Measurements from ENCODE around the gene TMEM63B. TPM values are rescaled to one million over a fixed set of nuclear protein-coding genes. Genes with fewer than 3 reads are reported as not detected.
A peak's percentile ranks its signal among the peaks of the same experiment; 100 is the strongest.

The TMEM63B gene
- total and polyA plus RNA-seq, 2 experiments from 2014 or later: 14.1 to 43.2 TPM

GRCh38 chr6:44120692-44121443 lies 6.5 kb upstream of the TMEM63B start:
- Histone ChIP-seq H3K36me3 (ENCODE audit: low read depth) (no peaks in the 10 kb centered on the region), H3F3A (ENCODE audit: insufficient read depth) (peaks cover 47% of the 10 kb centered on the region), H3K9ac (no peak overlapping the region), H2AFZ (no peak overlapping the region), H3K4me1 (ENCODE audit: insufficient read depth) (peaks cover 82% of the 10 kb centered on the region), H3K27me3 (replicated peaks; ENCODE audit: insufficient read depth) (no peaks in the 10 kb centered on the region), H4K20me1 (ENCODE audit: insufficient read depth) (peaks cover 11% of the 10 kb centered on the region; the same call in 1 of the 2 replicates), H3K27ac (no peak overlapping the region), H3K9me3 (ENCODE audit: low read depth) (no peaks in the 10 kb centered on the region), H3K4me2 (ENCODE audit: unreplicated experiment) (no peak overlapping the region), H3K9me2 (ENCODE audit: insufficient read depth) (no peaks in the 10 kb centered on the region), H3K79me2 (ENCODE audit: insufficient read depth) (peaks cover 93% of the 10 kb centered on the region), H3K4me3 (no peak overlapping the region)
- no peak for TF ChIP-seq EZH2 (IDR thresholded peaks at IDR 0.05; ENCODE audit: insufficient read depth, poor library complexity, severe bottlenecking)
- no peak for TF ChIP-seq EZH2phosphoT487 (IDR thresholded peaks at IDR 0.05; ENCODE audit: insufficient read depth, low read depth)
- DNase-seq: no peak
- in situ Hi-C loops (cut with MboI): no loop called here
- WGBS, 2 experiments (ENCODE audit: low coverage in 1 of 2, low lambda C conversion rate in 2 of 2, missing lambda C conversion rate in 2 of 2): 86 to 88% methylated on average over 4 of the region's 4 CpGs

DNA sequence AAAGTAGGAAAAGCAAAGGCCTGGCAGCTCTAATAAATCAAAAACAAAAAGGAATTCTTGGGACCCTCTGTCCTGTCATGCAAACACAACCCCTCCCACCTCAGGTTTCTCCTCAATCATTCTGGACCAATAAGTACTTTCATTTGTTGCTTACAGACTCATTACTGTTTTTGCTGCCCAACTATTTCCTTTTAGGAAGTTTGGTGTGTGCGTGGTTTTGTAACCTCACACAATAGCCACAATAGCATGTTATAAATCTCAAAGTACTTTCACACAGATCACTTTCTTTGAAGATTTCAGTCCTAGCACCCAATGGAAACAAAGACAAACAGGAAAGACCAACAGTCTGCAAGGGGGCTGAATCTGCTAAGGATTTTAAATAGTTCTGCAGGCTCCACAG lies 4.6 kb upstream of the TMEM63B start:
- no peak for TF ChIP-seq EZH2phosphoT487 (IDR thresholded peaks at IDR 0.05; ENCODE audit: insufficient read depth, low read depth)
- no peak for TF ChIP-seq EZH2 (IDR thresholded peaks at IDR 0.05; ENCODE audit: insufficient read depth, poor library complexity, severe bottlenecking)
- DNase-seq: peak; percentile 28
- Histone ChIP-seq H3K9ac (no peak overlapping the region), H3K36me3 (ENCODE audit: low read depth) (no peaks in the 10 kb centered on the region), H3K4me1 (ENCODE audit: insufficient read depth) (peaks cover 72% of the 10 kb centered on the region), H3K9me2 (ENCODE audit: insufficient read depth) (no peaks in the 10 kb centered on the region), H3K9me3 (ENCODE audit: low read depth) (no peaks in the 10 kb centered on the region), H3K27me3 (replicated peaks; ENCODE audit: insufficient read depth) (no peaks in the 10 kb centered on the region), H4K20me1 (ENCODE audit: insufficient read depth) (peaks cover 17% of the 10 kb centered on the region; the same call in 1 of the 2 replicates), H3K4me3 (no peak overlapping the region), H3F3A (ENCODE audit: insufficient read depth) (peaks cover 32% of the 10 kb centered on the region), H3K79me2 (ENCODE audit: insufficient read depth) (peaks cover 95% of the 10 kb centered on the region), H2AFZ (no peak overlapping the region), H3K27ac (peak overlapping the region; percentile 18), H3K4me2 (ENCODE audit: unreplicated experiment) (peak overlapping the region; percentile 15)
- WGBS, 2 experiments (ENCODE audit: low coverage in 1 of 2, low lambda C conversion rate in 2 of 2, missing lambda C conversion rate in 2 of 2): 48 to 65% methylated on average over 1 of the region's 1 CpG
- in situ Hi-C loops (cut with MboI): no loop called here

DNA sequence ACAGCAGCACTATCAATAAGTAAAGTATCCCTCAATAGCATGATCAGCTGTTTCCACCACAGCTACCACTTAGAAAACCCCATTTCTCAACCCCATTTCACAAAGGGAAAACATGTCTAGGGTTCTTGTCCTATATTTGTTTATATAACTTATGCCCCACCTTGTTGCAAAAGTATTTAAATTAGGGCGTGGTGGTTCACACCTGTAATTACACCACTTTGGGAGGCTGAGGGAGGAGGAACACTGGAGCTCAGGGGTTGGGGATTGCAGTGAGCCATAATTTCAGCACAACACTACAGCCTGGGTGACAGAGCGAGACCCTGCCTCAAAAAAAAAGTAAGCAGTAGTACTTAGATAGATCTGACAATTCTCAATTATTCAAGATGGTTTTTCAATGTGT lies 3.8 kb upstream of the TMEM63B start:
- H4K20me1 ChIP-seq (ENCODE audit: insufficient read depth): peaks cover 17% of the 10 kb centered on the region; the same call in 1 of the 2 replicates
- no peaks in the 10 kb centered on the region for H3K27me3 ChIP-seq (replicated peaks; ENCODE audit: insufficient read depth)
- no peak overlapping the region for H3K9ac ChIP-seq
- no peaks in the 10 kb centered on the region for H3K36me3 ChIP-seq (ENCODE audit: low read depth)
- 78 to 91% methylated on average over 2 of the region's 2 CpGs for WGBS, 2 experiments (ENCODE audit: low coverage in 1 of 2, low lambda C conversion rate in 2 of 2, missing lambda C conversion rate in 2 of 2)
- no peak for DNase-seq
- H3K4me3 ChIP-seq: no peak overlapping the region
- H3K4me2 ChIP-seq (ENCODE audit: unreplicated experiment): no peak overlapping the region
- in situ Hi-C loops (cut with MboI): no loop called here
- H3K9me3 ChIP-seq (ENCODE audit: low read depth): no peaks in the 10 kb centered on the region
- H3F3A ChIP-seq (ENCODE audit: insufficient read depth): peaks cover 25% of the 10 kb centered on the region
- TF ChIP-seq EZH2phosphoT487 (IDR thresholded peaks at IDR 0.05; ENCODE audit: insufficient read depth, low read depth) (no peak), EZH2 (IDR thresholded peaks at IDR 0.05; ENCODE audit: insufficient read depth, poor library complexity, severe bottlenecking) (no peak)
- no peak overlapping the region for H2AFZ ChIP-seq
- H3K4me1 ChIP-seq (ENCODE audit: insufficient read depth): peaks cover 64% of the 10 kb centered on the region
- H3K9me2 ChIP-seq (ENCODE audit: insufficient read depth): no peaks in the 10 kb centered on the region
- peaks cover 95% of the 10 kb centered on the region for H3K79me2 ChIP-seq (ENCODE audit: insufficient read depth)
- H3K27ac ChIP-seq: peak overlapping the region; percentile 18; the same call in 1 of the 2 replicates

DNA sequence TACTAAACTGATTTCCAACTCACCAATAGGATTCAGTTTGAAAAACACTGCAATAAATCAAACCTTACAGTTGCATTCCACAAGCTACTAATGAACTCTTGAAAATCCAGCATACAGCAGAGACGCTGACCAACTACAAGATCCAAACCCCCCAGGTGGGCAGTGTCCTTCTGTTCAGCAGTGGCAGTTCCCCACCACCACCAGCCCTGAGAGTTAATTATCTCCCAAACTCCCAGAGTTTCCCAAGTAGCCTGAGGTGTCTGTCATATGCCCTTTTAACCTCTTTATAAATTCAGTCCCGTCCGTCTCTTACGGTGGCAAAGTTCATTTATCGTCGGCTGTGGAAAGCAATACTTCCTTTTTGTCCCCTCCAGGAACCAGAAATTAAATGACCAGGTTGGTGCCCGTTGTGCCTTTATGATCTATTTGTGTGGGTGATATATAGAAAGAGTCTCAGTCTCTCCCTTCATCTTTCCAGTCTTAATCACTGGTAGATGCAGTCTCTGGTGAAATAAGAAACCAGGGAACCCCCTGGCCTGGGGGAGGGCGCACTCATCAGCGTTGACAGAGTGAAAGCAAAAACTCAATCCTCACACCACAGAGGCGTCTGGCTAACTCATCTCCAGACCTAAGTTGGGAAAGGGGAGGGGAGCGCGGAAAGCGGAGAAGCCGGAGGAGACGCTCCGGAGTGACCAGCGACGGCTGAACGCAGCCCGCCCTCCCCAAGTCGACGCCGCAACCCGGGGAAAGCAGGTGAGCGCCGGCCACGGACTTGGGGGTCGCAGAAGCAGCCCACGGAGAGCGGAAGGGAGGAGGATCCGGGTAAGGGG lies 819 bp upstream of the TMEM63B start:
- in situ Hi-C loops (cut with MboI): no loop called here
- Histone ChIP-seq H3F3A (ENCODE audit: insufficient read depth) (peaks cover 10% of the 10 kb centered on the region), H2AFZ (peak overlapping the region; percentile 76), H3K9me2 (ENCODE audit: insufficient read depth) (no peaks in the 10 kb centered on the region), H3K4me1 (ENCODE audit: insufficient read depth) (peaks cover 37% of the 10 kb centered on the region), H3K9me3 (ENCODE audit: low read depth) (no peaks in the 10 kb centered on the region), H3K27ac (peak overlapping the region; percentile 80), H3K36me3 (ENCODE audit: low read depth) (no peaks in the 10 kb centered on the region), H3K27me3 (replicated peaks; ENCODE audit: insufficient read depth) (no peaks in the 10 kb centered on the region), H3K4me2 (ENCODE audit: unreplicated experiment) (peak overlapping the region; percentile 87), H4K20me1 (ENCODE audit: insufficient read depth) (peaks cover 13% of the 10 kb centered on the region; the same call in 1 of the 2 replicates), H3K4me3 (peak overlapping the region; percentile 80), H3K79me2 (ENCODE audit: insufficient read depth) (peaks cover 88% of the 10 kb centered on the region), H3K9ac (peak overlapping the region; percentile 89)
- 2% methylated on average over 21 to 24 of the region's 31 CpGs for WGBS, 2 experiments (ENCODE audit: low coverage in 1 of 2, low lambda C conversion rate in 2 of 2, missing lambda C conversion rate in 2 of 2)
- 0 out of 2 replicates have a peak, but pooled peaks have one; percentile 32 for TF ChIP-seq EZH2phosphoT487 (IDR thresholded peaks at IDR 0.05; ENCODE audit: insufficient read depth, low read depth)
- TF ChIP-seq EZH2 (IDR thresholded peaks at IDR 0.05; ENCODE audit: insufficient read depth, poor library complexity, severe bottlenecking): no peak
- DNase-seq: peak; percentile 86
